WTC11 (cell line): ENCODE results near the gene GOLGA8B.

Experiments
- E2F1 ChIP-seq: sonication (generic); formaldehyde crosslinking; IDR thresholded peaks from 2 replicates; pipeline ENCODE4 v1.8.0; 2022; ENCODE audit warnings: mild to moderate bottlenecking, missing genetic modification reagents
- FOXJ3 ChIP-seq: sonication (generic); formaldehyde crosslinking; IDR thresholded peaks from 2 replicates; pipeline ENCODE4 v1.9.0; 2021; ENCODE audit warnings: missing genetic modification reagents, mild to moderate bottlenecking, borderline replicate concordance
- IRF2 ChIP-seq: sonication (generic); formaldehyde crosslinking; IDR thresholded peaks from 2 replicates; pipeline ENCODE4 v1.8.0; 2022; ENCODE audit warnings: low read depth, missing genetic modification reagents, borderline replicate concordance
- RELA ChIP-seq: sonication (generic); formaldehyde crosslinking; IDR thresholded peaks from 2 replicates; pipeline ENCODE4 v1.8.1; 2022; ENCODE audit warnings: missing genetic modification reagents, mild to moderate bottlenecking, borderline replicate concordance
- ZBTB21 ChIP-seq: sonication (generic); formaldehyde crosslinking; IDR thresholded peaks from 2 replicates; pipeline ENCODE4 v1.8.1; 2023; ENCODE audit warnings: mild to moderate bottlenecking, missing genetic modification reagents, borderline replicate concordance
- TF ChIP-seq, protein P1 (sequence below): fragments of 200-600 bp; IDR thresholded peaks from 2 replicates; pipeline ENCODE4 v1.8.0; 2022; ENCODE audit warnings: antibody characterized with exemption
- TF ChIP-seq, protein P2 (sequence below): sonication (generic); formaldehyde crosslinking; IDR thresholded peaks from 2 replicates; pipeline ENCODE4 v1.8.1; 2023; ENCODE audit warnings: mild to moderate bottlenecking, missing genetic modification reagents, borderline replicate concordance

GRCh38 chr15:34609102-34610057, 25.9 kb upstream of the GOLGA8B start:
- TF ChIP-seq, protein P1, sequence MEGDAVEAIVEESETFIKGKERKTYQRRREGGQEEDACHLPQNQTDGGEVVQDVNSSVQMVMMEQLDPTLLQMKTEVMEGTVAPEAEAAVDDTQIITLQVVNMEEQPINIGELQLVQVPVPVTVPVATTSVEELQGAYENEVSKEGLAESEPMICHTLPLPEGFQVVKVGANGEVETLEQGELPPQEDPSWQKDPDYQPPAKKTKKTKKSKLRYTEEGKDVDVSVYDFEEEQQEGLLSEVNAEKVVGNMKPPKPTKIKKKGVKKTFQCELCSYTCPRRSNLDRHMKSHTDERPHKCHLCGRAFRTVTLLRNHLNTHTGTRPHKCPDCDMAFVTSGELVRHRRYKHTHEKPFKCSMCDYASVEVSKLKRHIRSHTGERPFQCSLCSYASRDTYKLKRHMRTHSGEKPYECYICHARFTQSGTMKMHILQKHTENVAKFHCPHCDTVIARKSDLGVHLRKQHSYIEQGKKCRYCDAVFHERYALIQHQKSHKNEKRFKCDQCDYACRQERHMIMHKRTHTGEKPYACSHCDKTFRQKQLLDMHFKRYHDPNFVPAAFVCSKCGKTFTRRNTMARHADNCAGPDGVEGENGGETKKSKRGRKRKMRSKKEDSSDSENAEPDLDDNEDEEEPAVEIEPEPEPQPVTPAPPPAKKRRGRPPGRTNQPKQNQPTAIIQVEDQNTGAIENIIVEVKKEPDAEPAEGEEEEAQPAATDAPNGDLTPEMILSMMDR: no peak
- TF ChIP-seq, protein P2, sequence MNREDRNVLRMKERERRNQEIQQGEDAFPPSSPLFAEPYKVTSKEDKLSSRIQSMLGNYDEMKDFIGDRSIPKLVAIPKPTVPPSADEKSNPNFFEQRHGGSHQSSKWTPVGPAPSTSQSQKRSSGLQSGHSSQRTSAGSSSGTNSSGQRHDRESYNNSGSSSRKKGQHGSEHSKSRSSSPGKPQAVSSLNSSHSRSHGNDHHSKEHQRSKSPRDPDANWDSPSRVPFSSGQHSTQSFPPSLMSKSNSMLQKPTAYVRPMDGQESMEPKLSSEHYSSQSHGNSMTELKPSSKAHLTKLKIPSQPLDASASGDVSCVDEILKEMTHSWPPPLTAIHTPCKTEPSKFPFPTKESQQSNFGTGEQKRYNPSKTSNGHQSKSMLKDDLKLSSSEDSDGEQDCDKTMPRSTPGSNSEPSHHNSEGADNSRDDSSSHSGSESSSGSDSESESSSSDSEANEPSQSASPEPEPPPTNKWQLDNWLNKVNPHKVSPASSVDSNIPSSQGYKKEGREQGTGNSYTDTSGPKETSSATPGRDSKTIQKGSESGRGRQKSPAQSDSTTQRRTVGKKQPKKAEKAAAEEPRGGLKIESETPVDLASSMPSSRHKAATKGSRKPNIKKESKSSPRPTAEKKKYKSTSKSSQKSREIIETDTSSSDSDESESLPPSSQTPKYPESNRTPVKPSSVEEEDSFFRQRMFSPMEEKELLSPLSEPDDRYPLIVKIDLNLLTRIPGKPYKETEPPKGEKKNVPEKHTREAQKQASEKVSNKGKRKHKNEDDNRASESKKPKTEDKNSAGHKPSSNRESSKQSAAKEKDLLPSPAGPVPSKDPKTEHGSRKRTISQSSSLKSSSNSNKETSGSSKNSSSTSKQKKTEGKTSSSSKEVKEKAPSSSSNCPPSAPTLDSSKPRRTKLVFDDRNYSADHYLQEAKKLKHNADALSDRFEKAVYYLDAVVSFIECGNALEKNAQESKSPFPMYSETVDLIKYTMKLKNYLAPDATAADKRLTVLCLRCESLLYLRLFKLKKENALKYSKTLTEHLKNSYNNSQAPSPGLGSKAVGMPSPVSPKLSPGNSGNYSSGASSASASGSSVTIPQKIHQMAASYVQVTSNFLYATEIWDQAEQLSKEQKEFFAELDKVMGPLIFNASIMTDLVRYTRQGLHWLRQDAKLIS (CRISPR knock-in tag): no peak
- TF ChIP-seq FOXJ3 (CRISPR knock-in tag): no peak
- TF ChIP-seq RELA (CRISPR knock-in tag): no peak
- TF ChIP-seq ZBTB21 (CRISPR knock-in tag): no peak
- no peak for TF ChIP-seq IRF2 (CRISPR knock-in tag)
- no peak for TF ChIP-seq E2F1 (CRISPR knock-in tag)
